Liver (tissue), 9 donors: ENCODE measurements around the gene AUP1. TPM values are rescaled to one million over a fixed set of nuclear protein-coding genes. Genes with fewer than 3 reads are reported as not detected.

Experiments used
- DNase-seq: peaks from one replicate; pipeline ENCODE4 v3.0.0-alpha.2; 2017; ENCODE audit warnings: low spot score
- H3K27ac ChIP-seq, 2 donors: one replicate each; pipeline ENCODE4 v1.7.0; 2013; ENCODE audit warnings: inconsistent platforms in 2 of 2, low read length in 2 of 2, control low read depth in 1 of 2, low read depth in 1 of 2, mild to moderate bottlenecking in 1 of 2
- H3K27me3 ChIP-seq, 4 donors: one replicate each; pipeline versions ENCODE4 v1.6.1 to v1.7.0; 2013; ENCODE audit warnings: low read length in 3 of 4, inconsistent platforms in 1 of 4, mild to moderate bottlenecking in 1 of 4, moderate library complexity in 1 of 4; ENCODE audit not compliant: control insufficient read depth in 4 of 4, insufficient read depth in 4 of 4
- H3K36me3 ChIP-seq, 4 donors: one replicate each; pipeline versions ENCODE4 v1.6.1 to v1.7.0; 2013; ENCODE audit warnings: low read length in 3 of 4, mild to moderate bottlenecking in 3 of 4, low read depth in 1 of 4, moderate library complexity in 1 of 4; ENCODE audit not compliant: control insufficient read depth in 4 of 4, insufficient read depth in 3 of 4
- H3K4me1 ChIP-seq, 4 donors: one replicate each; pipeline versions ENCODE4 v1.6.1 to v1.7.0; 2013; ENCODE audit warnings: low read length in 3 of 4, mild to moderate bottlenecking in 3 of 4, moderate library complexity in 1 of 4; ENCODE audit not compliant: control insufficient read depth in 4 of 4, insufficient read depth in 4 of 4
- H3K4me3 ChIP-seq, 3 donors: one replicate each; pipeline versions ENCODE4 v1.6.1 to v1.7.0; 2013; ENCODE audit warnings: low read length in 3 of 3, control low read depth in 1 of 3, low read depth in 1 of 3, mild to moderate bottlenecking in 1 of 3
- H3K9ac ChIP-seq, 2 donors: one replicate each; pipeline ENCODE4 v1.7.0; 2013; ENCODE audit warnings: low read length in 2 of 2, mild to moderate bottlenecking in 2 of 2, moderate library complexity in 2 of 2, control low read depth in 1 of 2, low read depth in 1 of 2
- H3K9me3 ChIP-seq, 4 donors: one replicate each; pipeline versions ENCODE4 v1.6.1 to v1.7.0; 2013; ENCODE audit warnings: low read length in 3 of 4; ENCODE audit not compliant: control insufficient read depth in 4 of 4
- EGR1 ChIP-seq, 2 donors: IDR thresholded peaks; 2 replicates each; pipeline ENCODE4 v1.6.1; 2016 to 2018; ENCODE audit warnings: antibody characterized with exemption in 2 of 2, low read depth in 2 of 2
- FOXA1 ChIP-seq: IDR thresholded peaks from 2 replicates; pipeline ENCODE4 v1.6.1; 2016; ENCODE audit warnings: antibody characterized with exemption
- FOXA2 ChIP-seq: IDR thresholded peaks from 2 replicates; pipeline ENCODE4 v1.6.1; 2016; ENCODE audit warnings: antibody characterized with exemption
- GABPA ChIP-seq, 2 donors: IDR thresholded peaks in 1 of 2; conservative IDR thresholded peaks in 1 of 2; 2 replicates each; pipeline ENCODE4 v1.6.1; 2016; ENCODE audit warnings: antibody characterized with exemption in 2 of 2, mild to moderate bottlenecking in 1 of 2, moderate library complexity in 1 of 2
- JUND ChIP-seq, 2 donors: IDR thresholded peaks; 2 replicates each; pipeline ENCODE4 v1.6.1; 2016; ENCODE audit warnings: antibody characterized with exemption in 2 of 2
- NR2F2 ChIP-seq: IDR thresholded peaks from 2 replicates; pipeline ENCODE4 v1.6.1; 2016; ENCODE audit warnings: antibody characterized with exemption
- RAD21 ChIP-seq, 2 donors: IDR thresholded peaks; 2 replicates each; pipeline ENCODE4 v1.6.1; 2016; ENCODE audit warnings: antibody characterized with exemption in 2 of 2, mild to moderate bottlenecking in 2 of 2
- RXRA ChIP-seq, 2 donors: IDR thresholded peaks; 2 replicates each; pipeline ENCODE4 v1.6.1; 2017 to 2018; ENCODE audit warnings: antibody characterized with exemption in 2 of 2, mild to moderate bottlenecking in 1 of 2
- SP1 ChIP-seq: IDR thresholded peaks from 2 replicates; pipeline ENCODE4 v1.6.1; 2018; ENCODE audit warnings: antibody characterized with exemption, mild to moderate bottlenecking
- TAF1 ChIP-seq: conservative IDR thresholded peaks from 2 replicates; pipeline ENCODE4 v1.6.1; 2016; ENCODE audit warnings: antibody characterized with exemption, mild to moderate bottlenecking
- YY1 ChIP-seq: IDR thresholded peaks from 2 replicates; pipeline ENCODE4 v1.6.1; 2016; ENCODE audit warnings: antibody characterized with exemption, mild to moderate bottlenecking
- WGBS: extraction: QIAGEN DNeasy Blood & Tissue Kit; methylation state at CpG from one replicate; pipeline ENCODE4 v1.1.7; 2013; 5-methylcytosine and 5-hydroxymethylcytosine counted together
- polyA plus RNA-seq, 2 donors: library from polyadenylated mRNA; stranded (reverse) in 1 of 2; unstranded in 1 of 2; fragments of 200-250 nt in 1 of 2; fragments of >200 nt in 1 of 2; fragmentation: Nextera tagmentation in 1 of 2; extraction: Ambion mirVana in 1 of 2; gene quantifications; one replicate each; pipeline versions ENCODE4 v1.2.1 to v1.2.3, GENCODE V29; 2013 to 2015
- total RNA-seq, 2 donors: library from RNA; depleted of rRNA; stranded (reverse); fragments of >200 nt; gene quantifications; one replicate each; pipeline ENCODE4 v1.2.3, GENCODE V29; 2014
- TF ChIP-seq, protein P1 (sequence below): IDR thresholded peaks from 2 replicates; pipeline ENCODE4 v1.6.1; 2016; ENCODE audit warnings: antibody characterized with exemption, mild to moderate bottlenecking
- TF ChIP-seq, protein P2 (sequence below): IDR thresholded peaks from 2 replicates; pipeline ENCODE4 v1.6.1; 2016; ENCODE audit warnings: antibody characterized with exemption
- TF ChIP-seq, protein P3 (sequence below): IDR thresholded peaks from 2 replicates; pipeline ENCODE4 v1.6.1; 2016; ENCODE audit warnings: antibody characterized with exemption
- TF ChIP-seq, protein P4 (sequence below): IDR thresholded peaks from 2 replicates; pipeline ENCODE4 v1.6.1; 2016; ENCODE audit warnings: antibody characterized with exemption
- donor health status: healthy.
- donor health status: healthy.
- donor health status: healthy.
- donor health status: healthy.
- donor health status: healthy.

The AUP1 gene
- total and polyA plus RNA-seq, 4 donors, result 62.6 to 126 (median 109) TPM

DNA sequence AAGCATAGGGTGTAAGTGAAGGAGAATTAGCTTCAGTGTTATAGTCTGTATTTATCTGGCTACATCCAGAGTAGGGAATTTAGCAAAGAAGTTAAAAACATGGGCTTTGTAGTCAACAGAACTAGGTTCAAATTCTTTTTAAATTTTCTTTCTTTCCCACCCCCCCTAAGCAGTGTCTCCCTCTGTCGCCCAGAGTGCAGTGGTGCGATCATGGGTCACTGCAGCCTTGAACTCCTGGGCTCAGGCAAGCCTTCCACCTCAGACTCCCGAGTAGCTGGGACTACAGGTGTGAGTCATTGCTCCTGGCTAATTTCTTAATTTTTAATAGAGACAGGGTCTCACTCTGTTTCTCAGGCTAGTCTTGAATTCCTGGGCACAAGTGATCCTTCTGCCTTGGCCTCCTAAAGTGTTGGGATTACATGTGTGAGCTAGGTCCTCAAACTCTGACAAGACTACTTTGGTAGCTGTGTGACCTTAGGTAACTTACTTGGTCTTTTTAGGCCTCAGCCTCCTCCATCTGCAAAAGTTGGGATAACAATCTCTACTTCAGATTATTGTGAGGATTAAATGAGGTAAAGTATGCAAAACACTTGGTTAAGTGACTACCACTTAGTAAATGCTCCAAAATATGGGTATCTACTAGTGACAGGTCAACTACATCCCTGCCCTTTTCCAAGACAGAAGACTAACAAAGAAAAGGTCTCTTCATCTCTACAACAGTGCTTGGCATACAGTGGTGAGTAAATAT is 42.8 kb upstream of the AUP1 start:
- TF ChIP-seq, protein P1, sequence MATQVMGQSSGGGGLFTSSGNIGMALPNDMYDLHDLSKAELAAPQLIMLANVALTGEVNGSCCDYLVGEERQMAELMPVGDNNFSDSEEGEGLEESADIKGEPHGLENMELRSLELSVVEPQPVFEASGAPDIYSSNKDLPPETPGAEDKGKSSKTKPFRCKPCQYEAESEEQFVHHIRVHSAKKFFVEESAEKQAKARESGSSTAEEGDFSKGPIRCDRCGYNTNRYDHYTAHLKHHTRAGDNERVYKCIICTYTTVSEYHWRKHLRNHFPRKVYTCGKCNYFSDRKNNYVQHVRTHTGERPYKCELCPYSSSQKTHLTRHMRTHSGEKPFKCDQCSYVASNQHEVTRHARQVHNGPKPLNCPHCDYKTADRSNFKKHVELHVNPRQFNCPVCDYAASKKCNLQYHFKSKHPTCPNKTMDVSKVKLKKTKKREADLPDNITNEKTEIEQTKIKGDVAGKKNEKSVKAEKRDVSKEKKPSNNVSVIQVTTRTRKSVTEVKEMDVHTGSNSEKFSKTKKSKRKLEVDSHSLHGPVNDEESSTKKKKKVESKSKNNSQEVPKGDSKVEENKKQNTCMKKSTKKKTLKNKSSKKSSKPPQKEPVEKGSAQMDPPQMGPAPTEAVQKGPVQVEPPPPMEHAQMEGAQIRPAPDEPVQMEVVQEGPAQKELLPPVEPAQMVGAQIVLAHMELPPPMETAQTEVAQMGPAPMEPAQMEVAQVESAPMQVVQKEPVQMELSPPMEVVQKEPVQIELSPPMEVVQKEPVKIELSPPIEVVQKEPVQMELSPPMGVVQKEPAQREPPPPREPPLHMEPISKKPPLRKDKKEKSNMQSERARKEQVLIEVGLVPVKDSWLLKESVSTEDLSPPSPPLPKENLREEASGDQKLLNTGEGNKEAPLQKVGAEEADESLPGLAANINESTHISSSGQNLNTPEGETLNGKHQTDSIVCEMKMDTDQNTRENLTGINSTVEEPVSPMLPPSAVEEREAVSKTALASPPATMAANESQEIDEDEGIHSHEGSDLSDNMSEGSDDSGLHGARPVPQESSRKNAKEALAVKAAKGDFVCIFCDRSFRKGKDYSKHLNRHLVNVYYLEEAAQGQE, result no peak
- H3K9me3 ChIP-seq, result no peaks in the 10 kb centered on the region
- no peak overlapping the region for H3K9ac ChIP-seq
- H3K36me3 ChIP-seq, result no peaks in the 10 kb centered on the region
- no peak overlapping the region for H3K4me3 ChIP-seq
- no peaks in the 10 kb centered on the region for H3K4me1 ChIP-seq
- WGBS, result 81% methylated on average over 3 of the region's 3 CpGs
- H3K27ac ChIP-seq, result no peak overlapping the region
- H3K27me3 ChIP-seq, result peaks cover 0 to 3% (median 0%) of the 10 kb centered on the region in 4 donors
- DNase-seq, result no peak

DNA sequence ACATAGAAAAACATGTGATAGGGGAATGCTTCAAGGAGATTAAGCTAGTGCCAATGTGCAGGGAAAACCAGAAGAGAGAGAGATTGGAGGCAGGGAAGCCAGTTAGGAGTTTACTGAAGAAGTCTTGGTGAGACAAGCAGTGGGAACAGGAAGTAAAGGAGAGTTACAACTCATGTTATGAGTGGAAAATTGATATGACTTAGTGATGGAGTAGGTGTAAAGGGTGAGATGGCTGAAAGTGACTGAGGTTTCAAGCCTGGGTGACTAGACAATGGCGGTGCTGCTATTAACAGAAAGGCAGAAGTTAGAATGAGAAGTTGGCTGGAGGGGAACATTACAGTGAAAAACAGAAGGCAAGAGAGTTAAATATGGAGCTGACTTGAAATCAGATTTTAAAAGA is 41.6 kb upstream of the AUP1 start:
- TF ChIP-seq, protein P2, sequence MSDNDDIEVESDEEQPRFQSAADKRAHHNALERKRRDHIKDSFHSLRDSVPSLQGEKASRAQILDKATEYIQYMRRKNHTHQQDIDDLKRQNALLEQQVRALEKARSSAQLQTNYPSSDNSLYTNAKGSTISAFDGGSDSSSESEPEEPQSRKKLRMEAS, result no peak
- TF ChIP-seq FOXA1, result no peak
- TF ChIP-seq EGR1 (IDR thresholded peaks at IDR 0.05; ENCODE audit: low read depth in 2 of 2), result no peak
- TF ChIP-seq FOXA2, result no peak
- TF ChIP-seq, protein P3, sequence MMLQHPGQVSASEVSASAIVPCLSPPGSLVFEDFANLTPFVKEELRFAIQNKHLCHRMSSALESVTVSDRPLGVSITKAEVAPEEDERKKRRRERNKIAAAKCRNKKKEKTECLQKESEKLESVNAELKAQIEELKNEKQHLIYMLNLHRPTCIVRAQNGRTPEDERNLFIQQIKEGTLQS, result no peak
- no peak for TF ChIP-seq TAF1
- no peak for TF ChIP-seq YY1
- no peak for TF ChIP-seq JUND (IDR thresholded peaks at IDR 0.05)
- no peak for TF ChIP-seq RAD21 (IDR thresholded peaks at IDR 0.05)
- TF ChIP-seq, protein P4, sequence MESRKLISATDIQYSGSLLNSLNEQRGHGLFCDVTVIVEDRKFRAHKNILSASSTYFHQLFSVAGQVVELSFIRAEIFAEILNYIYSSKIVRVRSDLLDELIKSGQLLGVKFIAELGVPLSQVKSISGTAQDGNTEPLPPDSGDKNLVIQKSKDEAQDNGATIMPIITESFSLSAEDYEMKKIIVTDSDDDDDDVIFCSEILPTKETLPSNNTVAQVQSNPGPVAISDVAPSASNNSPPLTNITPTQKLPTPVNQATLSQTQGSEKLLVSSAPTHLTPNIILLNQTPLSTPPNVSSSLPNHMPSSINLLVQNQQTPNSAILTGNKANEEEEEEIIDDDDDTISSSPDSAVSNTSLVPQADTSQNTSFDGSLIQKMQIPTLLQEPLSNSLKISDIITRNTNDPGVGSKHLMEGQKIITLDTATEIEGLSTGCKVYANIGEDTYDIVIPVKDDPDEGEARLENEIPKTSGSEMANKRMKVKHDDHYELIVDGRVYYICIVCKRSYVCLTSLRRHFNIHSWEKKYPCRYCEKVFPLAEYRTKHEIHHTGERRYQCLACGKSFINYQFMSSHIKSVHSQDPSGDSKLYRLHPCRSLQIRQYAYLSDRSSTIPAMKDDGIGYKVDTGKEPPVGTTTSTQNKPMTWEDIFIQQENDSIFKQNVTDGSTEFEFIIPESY, result no peak
- TF ChIP-seq RXRA (IDR thresholded peaks at IDR 0.05), result no peak
- TF ChIP-seq NR2F2, result no peak
- TF ChIP-seq, protein P1, result no peak
- no peak for TF ChIP-seq SP1
- no peak for TF ChIP-seq GABPA (IDR thresholded peaks at IDR 0.05 in 1 of 2, conservative IDR thresholded peaks at IDR 0.05 in 1 of 2)
- 87% methylated on average over 1 of the region's 1 CpG for WGBS

More for the DNA sequence above, 41.6 kb upstream of the AUP1 start:
- Histone ChIP-seq H3K4me1 (no peaks in the 10 kb centered on the region), H3K9ac (no peak overlapping the region), H3K9me3 (no peaks in the 10 kb centered on the region), H3K36me3 (no peaks in the 10 kb centered on the region), H3K27me3 (peaks cover 0 to under 1% (median 0%) of the 10 kb centered on the region in 4 donors), H3K4me3 (no peak overlapping the region), H3K27ac (no peak overlapping the region)
- no peak for DNase-seq
